ENCODE results near the gene IFFO2.

- no peak for TF ChIP-seq EZH2 (IDR thresholded peaks at IDR 0.05; ENCODE audit: borderline replicate concordance, low read length)
- no peak for TF ChIP-seq CTCF (IDR thresholded peaks at IDR 0.05; ENCODE audit: low read length)
Measured at GRCh38 chr1:18960409-18960808, 3.9 kb upstream of the IFFO2 start.

All from OCI-LY1 (cell line).